Thyroid gland (tissue), 4 donors: ENCODE results near the gene LPP.

Experiments used
- POLR2A ChIP-seq, 2 donors: fragments of 450-650 bp; IDR thresholded peaks; one replicate each; pipeline ENCODE4 v1.6.1; 2017; ENCODE audit warnings: antibody characterized with exemption in 2 of 2, mild to moderate bottlenecking in 2 of 2, moderate library complexity in 1 of 2
- TF ChIP-seq, protein P1 (sequence below), 6 experiments: fragments of 200-600 bp in 3 of 6; fragments of 450-650 bp in 3 of 6; sonication (generic) in 3 of 6; IDR thresholded peaks; one replicate each; pipeline ENCODE4 v1.5.1; 2016 to 2019; ENCODE audit warnings: antibody characterized with exemption in 6 of 6, mild to moderate bottlenecking in 2 of 6, inconsistent platforms in 1 of 6, moderate library complexity in 1 of 6

DNA sequence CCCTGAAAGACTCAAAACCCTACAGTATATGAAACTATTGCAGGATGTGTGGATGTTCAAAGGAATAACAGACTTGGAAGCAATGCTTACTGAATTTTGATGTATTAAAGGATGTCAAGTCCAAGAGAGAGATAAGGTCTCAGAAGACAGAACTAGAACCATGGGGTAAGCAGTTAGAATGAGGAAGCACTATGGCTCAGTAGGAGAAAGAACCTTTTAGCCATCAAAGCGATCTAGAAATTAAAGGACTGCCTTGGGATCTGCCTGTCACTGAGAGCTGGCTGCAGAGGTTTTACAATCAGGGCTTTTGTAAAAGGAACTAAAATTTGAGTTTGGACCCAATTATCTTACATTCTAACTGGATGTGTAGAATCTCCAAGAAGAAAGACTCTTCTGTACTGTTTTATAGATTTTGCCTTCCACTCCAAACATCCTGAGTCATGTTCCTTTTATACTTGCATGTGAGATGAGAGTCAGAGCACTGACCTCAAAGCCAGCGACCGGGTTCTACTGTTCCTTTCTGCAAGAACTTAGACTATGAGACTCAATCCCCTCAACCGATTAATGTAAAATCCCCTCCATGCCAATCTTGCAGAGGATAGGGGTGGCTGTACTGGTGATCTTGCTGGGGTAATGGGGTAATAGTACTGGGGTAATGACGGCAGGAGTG lies 605.5 kb downstream of the LPP start:
- TF ChIP-seq, protein P1, sequence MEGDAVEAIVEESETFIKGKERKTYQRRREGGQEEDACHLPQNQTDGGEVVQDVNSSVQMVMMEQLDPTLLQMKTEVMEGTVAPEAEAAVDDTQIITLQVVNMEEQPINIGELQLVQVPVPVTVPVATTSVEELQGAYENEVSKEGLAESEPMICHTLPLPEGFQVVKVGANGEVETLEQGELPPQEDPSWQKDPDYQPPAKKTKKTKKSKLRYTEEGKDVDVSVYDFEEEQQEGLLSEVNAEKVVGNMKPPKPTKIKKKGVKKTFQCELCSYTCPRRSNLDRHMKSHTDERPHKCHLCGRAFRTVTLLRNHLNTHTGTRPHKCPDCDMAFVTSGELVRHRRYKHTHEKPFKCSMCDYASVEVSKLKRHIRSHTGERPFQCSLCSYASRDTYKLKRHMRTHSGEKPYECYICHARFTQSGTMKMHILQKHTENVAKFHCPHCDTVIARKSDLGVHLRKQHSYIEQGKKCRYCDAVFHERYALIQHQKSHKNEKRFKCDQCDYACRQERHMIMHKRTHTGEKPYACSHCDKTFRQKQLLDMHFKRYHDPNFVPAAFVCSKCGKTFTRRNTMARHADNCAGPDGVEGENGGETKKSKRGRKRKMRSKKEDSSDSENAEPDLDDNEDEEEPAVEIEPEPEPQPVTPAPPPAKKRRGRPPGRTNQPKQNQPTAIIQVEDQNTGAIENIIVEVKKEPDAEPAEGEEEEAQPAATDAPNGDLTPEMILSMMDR (IDR thresholded peaks at IDR 0.05): no peak
- no peak for TF ChIP-seq POLR2A (IDR thresholded peaks at IDR 0.05)
